Activated CD8-positive, alpha-beta memory T cell treated with anti-CD3 and anti-CD28 coated beads, Interleukin-2, amount 10 ng/mL, durations not matched to agents 7 days and 5 days (primary cell): ENCODE data around the gene FRMD4A. TPM values are rescaled to one million over a fixed set of nuclear protein-coding genes. Genes with fewer than 3 reads are reported as not detected.

Experiments used
- ATAC-seq: fragments of 150-1000 bp; cut with Tn5 transposase; one replicate; pipeline ENCODE4 v1.10.0; 2021; ENCODE audit warnings: moderate library complexity
- CTCF ChIA-PET: fragments of 350-600 bp; sonication (Branson Sonifier 250); formaldehyde crosslinking; loops from one replicate; lab custom pipeline; 2021; ENCODE audit warnings: antibody characterized with exemption; lab: Charles Lee
- DNase-seq: peaks from one replicate; pipeline ENCODE4 v3.0.0-alpha.2; 2020
- H3K27ac Mint-ChIP-seq: one replicate; pipeline ENCODE4 v1.8.0; 2021; ENCODE audit warnings: mild to moderate bottlenecking, mixed read lengths
- H3K27me3 Mint-ChIP-seq: one replicate; pipeline ENCODE4 v1.8.0; 2021; ENCODE audit warnings: mixed read lengths
- H3K36me3 Mint-ChIP-seq: one replicate; pipeline ENCODE4 v1.8.0; 2021; ENCODE audit warnings: mild to moderate bottlenecking, mixed read lengths
- H3K4me1 Mint-ChIP-seq: one replicate; pipeline ENCODE4 v1.8.0; 2021; ENCODE audit warnings: mixed read lengths
- H3K4me3 Mint-ChIP-seq: one replicate; pipeline ENCODE4 v1.8.0; 2021; ENCODE audit warnings: mild to moderate bottlenecking, moderate library complexity, mixed read lengths
- H3K9me3 Mint-ChIP-seq: one replicate; pipeline ENCODE4 v1.8.0; 2022; ENCODE audit warnings: low read depth, mixed read lengths
- total RNA-seq, 2 experiments: library from RNA; stranded (reverse); gene quantifications; one replicate each; pipeline ENCODE4 v1.2.3, GENCODE V29; 2021

FRMD4A gene
- total RNA-seq, 2 experiments from 2014 or later: 0.09 to 1.2 TPM

DNA sequence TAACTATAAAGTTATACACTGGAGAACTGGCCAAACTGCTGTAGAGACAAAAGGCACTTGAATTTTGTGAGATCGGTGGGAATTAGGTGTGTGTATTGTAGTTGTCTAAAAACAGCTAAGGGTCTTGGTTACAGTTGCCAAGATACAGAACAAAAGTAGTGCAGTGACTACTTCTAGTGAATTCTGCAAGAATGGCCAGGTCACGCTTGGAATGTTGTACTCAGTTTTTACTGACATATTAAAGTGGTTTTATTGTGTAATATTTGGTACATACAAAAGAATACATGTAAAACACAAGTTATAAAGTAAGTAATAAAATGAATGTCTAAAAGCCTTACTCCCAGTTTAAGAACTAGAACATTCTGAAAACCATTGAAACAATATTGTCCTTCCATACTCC, 701.6 kb downstream of the FRMD4A start:
- no peak for DNase-seq
- Mint-ChIP-seq H3K9me3 (no peaks in the 10 kb centered on the region), H3K4me3 (no peak overlapping the region), H3K36me3 (peaks cover 6% of the 10 kb centered on the region), H3K4me1 (no peaks in the 10 kb centered on the region), H3K27ac (no peak overlapping the region), H3K27me3 (no peaks in the 10 kb centered on the region)
- no peak for ATAC-seq
- CTCF ChIA-PET: no interaction called here

DNA sequence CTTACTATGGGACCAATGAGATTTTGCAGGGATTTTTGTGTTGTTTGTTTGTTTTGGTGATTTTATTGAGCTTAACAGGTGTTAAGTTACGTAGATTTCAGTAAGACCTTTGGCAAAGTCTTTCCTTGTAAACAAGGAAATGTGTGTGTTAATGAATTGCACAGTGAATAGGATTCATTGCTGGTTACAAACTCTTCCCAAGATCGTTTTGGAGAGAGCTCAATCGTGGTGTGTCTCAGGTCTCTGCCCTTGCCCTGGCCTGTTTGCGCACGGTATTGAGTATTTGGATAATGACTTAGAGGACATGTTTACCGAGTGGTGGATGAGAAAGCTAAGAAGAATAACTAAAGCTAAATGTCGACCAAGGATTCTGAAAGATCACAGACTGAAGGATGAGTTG, 702.1 kb downstream of the FRMD4A start:
- Mint-ChIP-seq H3K9me3 (no peaks in the 10 kb centered on the region), H3K36me3 (peaks cover 6% of the 10 kb centered on the region), H3K4me3 (no peak overlapping the region), H3K27ac (no peak overlapping the region), H3K27me3 (no peaks in the 10 kb centered on the region), H3K4me1 (no peaks in the 10 kb centered on the region)
- DNase-seq (no peak), ATAC-seq (no peak)
- CTCF ChIA-PET: no interaction called here

DNA sequence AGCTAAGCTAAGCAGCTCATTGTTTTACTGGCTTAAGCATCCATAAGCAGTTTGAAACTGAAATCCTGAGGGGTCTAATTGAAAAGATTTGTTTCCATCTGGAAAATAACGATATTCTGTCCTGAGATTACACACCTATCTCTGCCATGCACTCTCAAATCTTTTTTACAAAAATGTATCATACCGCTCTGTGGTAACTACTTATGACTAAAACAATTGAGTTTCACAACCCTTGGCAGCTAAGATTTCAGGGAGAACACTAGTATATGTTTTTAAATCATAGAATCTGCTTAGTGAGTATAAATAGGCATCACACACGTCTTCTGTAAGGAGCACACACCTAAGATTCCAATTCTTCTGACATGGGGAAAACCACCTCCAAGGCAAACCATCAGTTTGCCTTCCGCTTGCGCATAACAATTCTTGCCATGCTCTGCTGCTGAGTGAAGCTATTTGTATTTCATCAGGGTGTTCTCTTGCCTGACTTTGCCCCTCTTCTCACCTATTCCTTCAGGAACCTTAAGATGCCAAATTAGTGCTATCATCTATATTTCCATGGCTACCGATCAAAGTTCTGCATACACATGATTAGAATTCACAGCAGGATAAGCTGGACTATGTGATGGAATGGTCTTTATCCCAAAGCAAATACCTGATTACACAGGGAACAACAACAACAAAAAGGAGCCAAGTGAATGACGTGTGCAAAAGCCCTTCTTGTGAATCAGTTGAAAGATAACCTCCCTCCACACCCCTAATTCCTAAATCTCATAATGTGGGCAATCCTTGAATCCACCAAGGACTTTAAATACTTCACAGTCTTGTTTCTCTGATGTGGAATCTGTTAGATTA, 703.0 kb downstream of the FRMD4A start:
- CTCF ChIA-PET: interaction anchor here (1.3 kb wide), 1 partner anchor 12 kb away, joined by 3 read pairs; no protein-coding TSS in a partner anchor
- no peak for ATAC-seq

DNA sequence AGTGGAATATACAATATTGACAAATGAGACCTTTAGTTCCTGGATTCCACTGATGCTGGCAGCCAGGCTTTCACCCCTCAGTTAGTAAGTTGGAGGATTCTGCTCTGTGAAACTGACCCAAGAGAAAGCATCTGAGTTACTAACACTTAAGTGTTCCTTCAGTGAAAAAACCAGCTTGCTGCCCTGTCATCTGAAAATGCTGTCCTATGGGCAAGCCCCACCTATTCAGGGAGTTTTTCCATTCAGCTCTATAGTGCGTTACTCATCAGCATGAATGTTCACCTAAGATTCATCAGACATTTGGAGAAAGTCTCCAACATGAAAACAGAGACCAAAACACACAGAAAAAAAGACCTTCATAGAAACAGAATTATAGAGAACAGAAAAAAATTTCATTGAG, 706.1 kb downstream of the FRMD4A start:
- H3K36me3 Mint-ChIP-seq: peaks cover 2% of the 10 kb centered on the region
- H3K4me3 Mint-ChIP-seq: no peak overlapping the region
- no peak for DNase-seq
- H3K27me3 Mint-ChIP-seq: no peaks in the 10 kb centered on the region
- no peak overlapping the region for H3K27ac Mint-ChIP-seq
- CTCF ChIA-PET: no interaction called here
- H3K9me3 Mint-ChIP-seq: no peaks in the 10 kb centered on the region
- no peaks in the 10 kb centered on the region for H3K4me1 Mint-ChIP-seq
- no peak for ATAC-seq

More for the DNA sequence above, 703.0 kb downstream of the FRMD4A start:
- Mint-ChIP-seq H3K9me3 (no peaks in the 10 kb centered on the region), H3K27me3 (no peaks in the 10 kb centered on the region), H3K27ac (no peak overlapping the region), H3K36me3 (peaks cover 6% of the 10 kb centered on the region), H3K4me1 (no peaks in the 10 kb centered on the region), H3K4me3 (no peak overlapping the region)
- DNase-seq: no peak

- no peaks in the 10 kb centered on the region for H3K4me1 Mint-ChIP-seq
- H3K27ac Mint-ChIP-seq: no peak overlapping the region
- ATAC-seq: no peak
- peaks cover 4% of the 10 kb centered on the region for H3K36me3 Mint-ChIP-seq
- no peaks in the 10 kb centered on the region for H3K9me3 Mint-ChIP-seq
- H3K4me3 Mint-ChIP-seq: no peak overlapping the region
- CTCF ChIA-PET: no interaction called here
- no peak for DNase-seq
- no peaks in the 10 kb centered on the region for H3K27me3 Mint-ChIP-seq
Observed at GRCh38 chr10:13621931-13622330, 708.8 kb downstream of the FRMD4A start.

GRCh38 chr10:13617116-13617515, 713.6 kb downstream of the FRMD4A start:
- Mint-ChIP-seq H3K4me1 (no peaks in the 10 kb centered on the region), H3K4me3 (no peak overlapping the region), H3K27me3 (no peaks in the 10 kb centered on the region), H3K27ac (no peak overlapping the region), H3K9me3 (no peaks in the 10 kb centered on the region), H3K36me3 (peaks cover 17% of the 10 kb centered on the region)
- no peak for DNase-seq
- ATAC-seq: no peak
- CTCF ChIA-PET: interaction anchor here (1.4 kb wide), 1 partner anchor 42 kb away, joined by 3 read pairs; no protein-coding TSS in a partner anchor

GRCh38 chr10:13615650-13616300, 714.9 kb downstream of the FRMD4A start:
- H3K4me1 Mint-ChIP-seq: no peaks in the 10 kb centered on the region
- H3K36me3 Mint-ChIP-seq: peaks cover 19% of the 10 kb centered on the region
- no peak for ATAC-seq
- no peaks in the 10 kb centered on the region for H3K9me3 Mint-ChIP-seq
- H3K27ac Mint-ChIP-seq: no peak overlapping the region
- DNase-seq: no peak
- CTCF ChIA-PET: interaction anchor here (0.6 kb wide), 1 partner anchor 245 kb away, joined by 3 read pairs; no protein-coding TSS in a partner anchor
- no peak overlapping the region for H3K4me3 Mint-ChIP-seq
- no peaks in the 10 kb centered on the region for H3K27me3 Mint-ChIP-seq

DNA sequence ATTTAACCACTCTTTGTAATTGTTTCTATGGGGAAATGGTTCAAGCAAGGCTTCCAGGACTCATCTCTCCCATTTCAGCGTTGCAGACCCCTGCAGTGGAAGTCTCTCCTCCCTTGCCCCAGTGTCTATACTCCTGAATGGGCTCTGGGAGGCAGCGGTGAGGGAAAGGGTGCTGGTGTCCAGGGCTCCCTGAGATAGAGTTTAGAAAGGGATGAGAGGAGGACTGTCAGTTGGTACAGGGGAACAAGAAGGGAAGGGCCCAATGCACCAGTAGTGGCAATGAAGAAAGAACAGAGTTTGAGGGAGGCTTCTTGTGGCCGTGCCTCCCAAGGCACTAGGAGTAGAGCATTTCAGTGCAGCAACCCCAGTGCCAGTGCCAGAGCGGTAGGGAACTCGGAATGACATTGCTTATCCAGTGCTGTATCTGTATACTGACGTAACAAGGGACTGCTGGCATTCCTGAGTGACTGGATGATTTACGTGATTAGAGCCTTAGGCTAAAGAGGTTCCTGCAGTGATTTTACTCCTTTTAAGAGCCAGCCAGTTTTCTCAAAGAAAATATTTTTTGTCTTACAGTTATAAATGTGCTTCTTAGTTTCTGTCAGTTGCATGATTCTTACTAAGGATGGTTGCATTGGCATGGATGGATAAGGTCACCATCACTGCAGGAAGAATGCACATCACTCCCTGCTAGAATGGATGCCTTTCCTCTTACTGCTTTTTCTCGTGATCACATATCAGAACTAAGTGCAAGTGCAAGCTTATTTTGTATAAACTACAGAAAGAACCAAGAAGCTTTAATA, 716.0 kb downstream of the FRMD4A start:
- ATAC-seq: no peak
- peaks cover 19% of the 10 kb centered on the region for H3K36me3 Mint-ChIP-seq

GRCh38 chr10:13613519-13613918, 717.2 kb downstream of the FRMD4A start:
- no peak overlapping the region for H3K27ac Mint-ChIP-seq
- H3K4me1 Mint-ChIP-seq: no peaks in the 10 kb centered on the region
- H3K9me3 Mint-ChIP-seq: no peaks in the 10 kb centered on the region
- no peak for ATAC-seq
- no peak for DNase-seq
- H3K36me3 Mint-ChIP-seq: peaks cover 19% of the 10 kb centered on the region
- CTCF ChIA-PET: no interaction called here
- no peaks in the 10 kb centered on the region for H3K27me3 Mint-ChIP-seq
- no peak overlapping the region for H3K4me3 Mint-ChIP-seq

More for the DNA sequence above, 716.0 kb downstream of the FRMD4A start:
- no peaks in the 10 kb centered on the region for H3K4me1 Mint-ChIP-seq
- no peak overlapping the region for H3K27ac Mint-ChIP-seq
- no peak overlapping the region for H3K4me3 Mint-ChIP-seq
- no peaks in the 10 kb centered on the region for H3K9me3 Mint-ChIP-seq
- H3K27me3 Mint-ChIP-seq: no peaks in the 10 kb centered on the region
- CTCF ChIA-PET: interaction anchor here (0.6 kb wide), 1 partner anchor 246 kb away, joined by 3 read pairs; no protein-coding TSS in a partner anchor
- DNase-seq: no peak

DNA sequence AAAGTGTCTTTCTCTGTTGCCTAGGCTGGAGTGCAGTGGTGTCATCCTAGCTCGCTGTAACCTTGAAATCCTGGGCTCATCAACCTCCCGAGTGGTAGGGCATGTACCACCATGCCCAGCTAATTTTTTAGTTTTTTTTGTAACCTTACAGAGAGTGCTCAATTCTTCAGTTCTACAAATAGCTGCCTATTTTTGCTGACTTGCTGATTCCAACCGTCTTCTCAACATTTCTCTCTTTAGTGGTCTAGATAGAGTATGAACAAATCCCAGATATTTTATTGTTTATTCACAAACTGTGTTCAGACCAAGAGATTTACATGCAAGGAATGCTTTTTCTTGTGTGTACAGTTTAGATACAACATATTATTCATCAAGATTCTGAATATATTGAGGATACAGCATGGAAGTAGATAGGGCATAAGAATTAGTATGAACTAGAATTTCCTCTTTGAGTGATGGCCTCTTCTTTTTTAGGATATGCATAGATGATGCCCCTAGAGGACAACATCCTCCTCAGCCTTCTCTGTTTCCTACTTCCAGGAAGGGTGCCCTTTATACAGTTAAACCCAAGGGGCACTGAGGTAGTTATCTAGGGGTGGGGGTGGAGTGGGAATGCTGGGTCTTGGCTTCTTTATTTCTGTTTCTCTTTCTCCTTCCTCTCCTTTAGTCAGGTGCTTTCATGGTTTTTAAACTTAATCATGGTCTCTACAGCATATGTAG, 717.9 kb downstream of the FRMD4A start:
- Mint-ChIP-seq H3K4me1 (no peaks in the 10 kb centered on the region), H3K27me3 (no peaks in the 10 kb centered on the region), H3K9me3 (no peaks in the 10 kb centered on the region), H3K4me3 (no peak overlapping the region), H3K36me3 (peaks cover 19% of the 10 kb centered on the region), H3K27ac (no peak overlapping the region)
- ATAC-seq (no peak), DNase-seq (no peak)
- CTCF ChIA-PET: no interaction called here

GRCh38 chr10:13608246-13608853, 722.4 kb downstream of the FRMD4A start:
- CTCF ChIA-PET: no interaction called here
- no peaks in the 10 kb centered on the region for H3K27me3 Mint-ChIP-seq
- no peaks in the 10 kb centered on the region for H3K4me1 Mint-ChIP-seq

DNA sequence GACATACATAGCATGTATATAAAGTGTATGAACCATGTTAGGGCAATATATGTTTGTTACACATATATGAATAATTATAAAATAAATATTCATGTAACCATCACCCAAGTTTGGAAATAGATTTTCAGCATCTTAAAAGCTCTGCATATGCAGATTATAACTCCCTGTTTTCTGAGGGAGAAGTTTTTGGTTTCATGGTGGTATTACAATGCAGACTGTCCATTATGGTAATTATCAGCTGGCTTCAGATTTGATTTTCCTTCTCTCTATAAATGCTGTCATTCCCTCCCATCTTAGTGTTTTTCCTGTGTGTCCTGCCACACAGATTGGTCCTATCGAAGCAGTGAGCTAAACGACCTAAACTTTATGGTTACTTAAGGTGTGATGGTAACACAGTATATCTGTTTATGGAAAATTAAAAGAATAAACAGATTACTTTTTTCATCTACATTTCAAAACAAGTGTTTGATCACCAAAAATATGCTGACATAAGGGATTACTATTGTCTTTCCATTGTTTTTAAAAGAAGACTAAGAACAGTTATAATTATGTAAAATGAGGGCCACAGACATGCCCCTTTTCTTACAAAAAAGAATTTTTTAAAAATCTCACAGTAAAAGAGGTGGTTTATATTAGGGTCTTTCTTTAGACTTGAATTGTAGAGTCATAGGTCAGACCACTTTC, 726.2 kb downstream of the FRMD4A start:
- no peaks in the 10 kb centered on the region for H3K9me3 Mint-ChIP-seq
- CTCF ChIA-PET: interaction anchor here (1.3 kb wide), 1 partner anchor 17 kb away, joined by 4 read pairs; the partner anchor contains the start of gene PRPF18
- no peak overlapping the region for H3K27ac Mint-ChIP-seq
- H3K4me1 Mint-ChIP-seq: no peaks in the 10 kb centered on the region
- peaks cover 8% of the 10 kb centered on the region for H3K36me3 Mint-ChIP-seq
- DNase-seq: no peak
- H3K27me3 Mint-ChIP-seq: no peaks in the 10 kb centered on the region
- H3K4me3 Mint-ChIP-seq: no peak overlapping the region
- no peak for ATAC-seq

More at GRCh38 chr10:13608246-13608853, 722.4 kb downstream of the FRMD4A start:
- no peak overlapping the region for H3K4me3 Mint-ChIP-seq
- H3K36me3 Mint-ChIP-seq: peaks cover 15% of the 10 kb centered on the region
- no peak for DNase-seq
- no peak for ATAC-seq
- H3K9me3 Mint-ChIP-seq: no peaks in the 10 kb centered on the region
- H3K27ac Mint-ChIP-seq: no peak overlapping the region
